ENCODE measurements around the gene PILRA.

DNA sequence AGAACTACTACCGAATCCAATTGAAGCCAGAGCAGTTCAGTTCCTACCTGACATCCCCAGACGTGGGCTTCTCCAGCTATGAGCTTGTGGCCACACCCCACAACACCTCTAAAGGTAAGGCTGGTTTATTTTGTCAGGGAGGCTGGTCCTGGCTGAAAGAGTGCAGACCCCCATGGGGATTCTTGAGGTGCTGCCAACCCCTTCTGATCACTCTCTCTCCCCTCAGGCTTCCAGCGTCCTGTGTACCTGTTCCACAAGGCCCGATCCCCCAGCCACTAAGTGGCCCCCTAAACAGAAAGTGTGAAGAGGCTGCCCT, 59.9 kb downstream of the PILRA start:
- TF ChIP-seq, protein P1, sequence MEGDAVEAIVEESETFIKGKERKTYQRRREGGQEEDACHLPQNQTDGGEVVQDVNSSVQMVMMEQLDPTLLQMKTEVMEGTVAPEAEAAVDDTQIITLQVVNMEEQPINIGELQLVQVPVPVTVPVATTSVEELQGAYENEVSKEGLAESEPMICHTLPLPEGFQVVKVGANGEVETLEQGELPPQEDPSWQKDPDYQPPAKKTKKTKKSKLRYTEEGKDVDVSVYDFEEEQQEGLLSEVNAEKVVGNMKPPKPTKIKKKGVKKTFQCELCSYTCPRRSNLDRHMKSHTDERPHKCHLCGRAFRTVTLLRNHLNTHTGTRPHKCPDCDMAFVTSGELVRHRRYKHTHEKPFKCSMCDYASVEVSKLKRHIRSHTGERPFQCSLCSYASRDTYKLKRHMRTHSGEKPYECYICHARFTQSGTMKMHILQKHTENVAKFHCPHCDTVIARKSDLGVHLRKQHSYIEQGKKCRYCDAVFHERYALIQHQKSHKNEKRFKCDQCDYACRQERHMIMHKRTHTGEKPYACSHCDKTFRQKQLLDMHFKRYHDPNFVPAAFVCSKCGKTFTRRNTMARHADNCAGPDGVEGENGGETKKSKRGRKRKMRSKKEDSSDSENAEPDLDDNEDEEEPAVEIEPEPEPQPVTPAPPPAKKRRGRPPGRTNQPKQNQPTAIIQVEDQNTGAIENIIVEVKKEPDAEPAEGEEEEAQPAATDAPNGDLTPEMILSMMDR (IDR thresholded peaks at IDR 0.05) = no peak
- TF ChIP-seq POLR2A (IDR thresholded peaks at IDR 0.05) = no peak

Measured in tibial nerve (tissue), 3 donors.